WTC11 (cell line): ENCODE results near the gene MAST4. TPM values are rescaled to one million over a fixed set of nuclear protein-coding genes. Genes with fewer than 3 reads are reported as not detected.
"Not testable (repeated sequence)": the region's sequence is repeated elsewhere in the genome, so short reads cannot be mapped to it uniquely, and the experiment has no call there.

Source experiments
- ATAC-seq: fragments of 200-7000 bp; cut with Tn5 transposase; 2 replicates; pipeline ENCODE4 v1.10.0; 2021; ENCODE audit warnings: mild to moderate bottlenecking, moderate library complexity
- CTCF ChIA-PET: fragments of 300-600 bp; sonication (Branson Sonifier 250); formaldehyde crosslinking; loops from one replicate; lab custom pipeline; 2021; ENCODE audit warnings: antibody characterized with exemption; lab: Charles Lee
- POLR2A ChIA-PET: fragments of 350-600 bp; sonication (Branson Sonifier 250); formaldehyde crosslinking; loops from one replicate; lab custom pipeline; 2021; ENCODE audit warnings: antibody characterized with exemption; lab: Charles Lee
- DNase-seq: peaks from one replicate; pipeline ENCODE4 v3.0.0; 2021; ENCODE audit warnings: low spot score
- H3K27ac Mint-ChIP-seq: 2 replicates; pipeline ENCODE4 v1.8.0; 2021; ENCODE audit warnings: mixed read lengths
- H3K27me3 Mint-ChIP-seq: 2 replicates; pipeline ENCODE4 v1.8.0; 2021; ENCODE audit warnings: low read depth, mild to moderate bottlenecking, moderate library complexity, mixed read lengths
- H3K36me3 Mint-ChIP-seq: 2 replicates; pipeline ENCODE4 v1.8.0; 2021; ENCODE audit warnings: mixed read lengths
- H3K4me1 Mint-ChIP-seq: 2 replicates; pipeline ENCODE4 v1.8.0; 2022; ENCODE audit warnings: mixed read lengths
- H3K4me3 Mint-ChIP-seq: 2 replicates; pipeline ENCODE4 v1.8.0; 2021; ENCODE audit warnings: mild to moderate bottlenecking, moderate library complexity, mixed read lengths
- H3K9me3 Mint-ChIP-seq: 2 replicates; pipeline ENCODE4 v1.8.0; 2021; ENCODE audit warnings: mixed read lengths
- ATF3 ChIP-seq: sonication (generic); formaldehyde crosslinking; conservative IDR thresholded peaks from 2 replicates; pipeline ENCODE4 v1.8.1; 2022; ENCODE audit warnings: mild to moderate bottlenecking, missing genetic modification reagents
- ATF6 ChIP-seq: sonication (generic); formaldehyde crosslinking; IDR thresholded peaks from 2 replicates; pipeline ENCODE4 v1.8.1; 2023; ENCODE audit warnings: mild to moderate bottlenecking, missing genetic modification reagents
- CBFB ChIP-seq: sonication (generic); formaldehyde crosslinking; IDR thresholded peaks from 2 replicates; pipeline ENCODE4 v1.8.1; 2022; ENCODE audit warnings: mild to moderate bottlenecking, low read depth, missing genetic modification reagents
- ELF4 ChIP-seq: sonication (generic); formaldehyde crosslinking; IDR thresholded peaks from 2 replicates; pipeline ENCODE4 v1.8.1; 2022; ENCODE audit warnings: low read depth, mild to moderate bottlenecking, moderate library complexity, missing genetic modification reagents
- GRHL2 ChIP-seq: fragments of 250-450 bp; sonication (Bioruptor Pico); IDR thresholded peaks from 2 replicates; pipeline ENCODE4 v1.8.0; 2022; ENCODE audit warnings: mild to moderate bottlenecking, moderate library complexity; ENCODE audit not compliant: insufficient replicate concordance, severe bottlenecking
- IRF1 ChIP-seq: sonication (generic); formaldehyde crosslinking; IDR thresholded peaks from 2 replicates; pipeline ENCODE4 v1.8.0; 2023; ENCODE audit warnings: missing genetic modification reagents
- JAZF1 ChIP-seq: fragments of 250-450 bp; sonication (Bioruptor Pico); IDR thresholded peaks from 2 replicates; pipeline ENCODE4 v1.9.0; 2021; ENCODE audit warnings: moderate library complexity, mild to moderate bottlenecking, inconsistent platforms
- MAX ChIP-seq: sonication (generic); formaldehyde crosslinking; IDR thresholded peaks from 2 replicates; pipeline ENCODE4 v1.8.0; 2022; ENCODE audit warnings: mild to moderate bottlenecking, missing genetic modification reagents
- NFYB ChIP-seq: sonication (generic); formaldehyde crosslinking; conservative IDR thresholded peaks from 2 replicates; pipeline ENCODE4 v1.8.0; 2022; ENCODE audit warnings: low read depth, missing genetic modification reagents
- OVOL2 ChIP-seq: fragments of 250-450 bp; sonication (Bioruptor Pico); IDR thresholded peaks from 2 replicates; pipeline ENCODE4 v1.9.0; 2021; ENCODE audit warnings: mild to moderate bottlenecking, borderline replicate concordance
- SP1 ChIP-seq: sonication (generic); formaldehyde crosslinking; conservative IDR thresholded peaks from 2 replicates; pipeline ENCODE4 v1.8.1; 2022; ENCODE audit warnings: missing genetic modification reagents
- ZBTB21 ChIP-seq: sonication (generic); formaldehyde crosslinking; IDR thresholded peaks from 2 replicates; pipeline ENCODE4 v1.8.1; 2023; ENCODE audit warnings: mild to moderate bottlenecking, missing genetic modification reagents, borderline replicate concordance
- ZNF219 ChIP-seq: sonication (generic); formaldehyde crosslinking; IDR thresholded peaks from 2 replicates; pipeline ENCODE4 v1.8.0; 2023; ENCODE audit warnings: missing genetic modification reagents, mild to moderate bottlenecking, borderline replicate concordance
- ZNF416 ChIP-seq: fragments of 250-450 bp; sonication (Bioruptor Pico); IDR thresholded peaks from 2 replicates; pipeline ENCODE4 v1.9.0; 2021; ENCODE audit warnings: mild to moderate bottlenecking, inconsistent platforms
- total RNA-seq: library from RNA; stranded (reverse); gene quantifications from 3 replicates; pipeline ENCODE4 v1.2.3, GENCODE V29; 2021
- TF ChIP-seq, protein P1 (sequence below): fragments of 250-450 bp; sonication (Bioruptor Pico); IDR thresholded peaks from 2 replicates; pipeline ENCODE4 v1.9.0; 2021; ENCODE audit warnings: mild to moderate bottlenecking
- TF ChIP-seq, protein P2 (sequence below): sonication (generic); formaldehyde crosslinking; IDR thresholded peaks from 2 replicates; pipeline ENCODE4 v1.8.1; 2023; ENCODE audit warnings: mild to moderate bottlenecking, moderate library complexity, missing genetic modification reagents
- TF ChIP-seq, protein P3 (sequence below): sonication (generic); formaldehyde crosslinking; IDR thresholded peaks from 2 replicates; pipeline ENCODE4 v1.8.1; 2022; ENCODE audit warnings: low read depth, mild to moderate bottlenecking, moderate library complexity, missing genetic modification reagents, borderline replicate concordance
- TF ChIP-seq, protein P4 (sequence below): sonication (generic); formaldehyde crosslinking; IDR thresholded peaks from 2 replicates; pipeline ENCODE4 v1.8.1; 2022; ENCODE audit warnings: missing genetic modification reagents, borderline replicate concordance

MAST4 gene
- total RNA-seq, 1 experiment from 2014 or later = 8.0 TPM

DNA sequence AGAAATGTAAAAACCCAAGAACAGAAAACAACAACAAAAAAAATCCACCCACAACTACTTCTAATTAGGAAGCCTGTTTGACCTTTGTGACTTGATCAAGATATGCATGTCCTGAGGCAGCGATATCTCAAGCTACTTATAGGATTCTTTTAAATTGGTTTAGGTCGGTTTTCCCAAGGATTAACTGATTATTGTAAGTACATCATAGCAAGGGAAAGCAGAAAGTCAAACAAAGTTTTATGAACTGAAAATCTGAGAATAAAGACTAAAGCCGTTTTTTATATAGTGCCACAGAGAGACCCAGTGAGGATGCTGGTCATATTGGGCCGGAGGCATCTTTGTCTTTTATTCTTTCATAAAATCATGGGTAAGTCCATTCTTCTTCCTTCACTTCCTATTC lies 528.4 kb downstream of the MAST4 start:
- 0 out of 2 replicates have a peak, but pooled peaks cover 8% of the 10 kb centered on the region for H3K9me3 Mint-ChIP-seq
- no peaks in the 10 kb centered on the region for H3K36me3 Mint-ChIP-seq
- no peaks in the 10 kb centered on the region for H3K4me1 Mint-ChIP-seq
- TF ChIP-seq, protein P1, sequence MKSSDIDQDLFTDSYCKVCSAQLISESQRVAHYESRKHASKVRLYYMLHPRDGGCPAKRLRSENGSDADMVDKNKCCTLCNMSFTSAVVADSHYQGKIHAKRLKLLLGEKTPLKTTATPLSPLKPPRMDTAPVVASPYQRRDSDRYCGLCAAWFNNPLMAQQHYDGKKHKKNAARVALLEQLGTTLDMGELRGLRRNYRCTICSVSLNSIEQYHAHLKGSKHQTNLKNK (CRISPR knock-in tag) = no peak
- TF ChIP-seq SP1 (CRISPR knock-in tag) = no peak
- no peak for TF ChIP-seq OVOL2 (CRISPR knock-in tag)
- no peak for TF ChIP-seq ZBTB21 (CRISPR knock-in tag)
- TF ChIP-seq IRF1 = no peak
- DNase-seq (no peak), ATAC-seq (no peak)
- CTCF ChIA-PET = no interaction called here
- no peak overlapping the region for H3K27ac Mint-ChIP-seq
- POLR2A ChIA-PET = interaction anchor here (0.7 kb wide), 1 partner anchor 1860 kb away, joined by 3 read pairs; no protein-coding TSS in a partner anchor
- H3K27me3 Mint-ChIP-seq = no peaks in the 10 kb centered on the region
- H3K4me3 Mint-ChIP-seq = no peak overlapping the region

DNA sequence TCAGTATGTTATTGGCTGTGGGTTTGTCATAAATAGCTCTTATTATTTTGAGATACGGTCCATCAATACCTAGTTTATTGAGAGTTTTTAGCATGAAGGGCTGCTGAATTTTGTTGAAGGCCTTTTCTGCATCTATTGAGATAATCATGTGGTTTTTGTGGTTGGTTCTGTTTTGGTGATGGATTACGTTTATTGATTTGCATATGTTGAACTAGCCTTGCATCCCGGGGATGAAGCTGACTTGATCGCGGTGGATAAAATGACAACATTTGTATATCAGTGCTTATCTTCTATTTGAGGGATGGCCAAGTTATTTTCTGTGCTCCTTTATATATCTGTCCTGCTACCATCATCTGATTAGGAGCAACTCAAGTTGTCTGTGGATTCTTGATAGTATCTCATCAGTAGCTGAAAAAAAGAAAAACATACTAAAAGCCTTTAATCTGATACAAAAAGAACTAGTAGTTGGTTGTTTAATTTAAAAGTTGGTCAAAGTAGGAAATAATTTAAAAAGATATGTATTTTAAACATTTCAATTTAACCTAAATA lies 531.2 kb downstream of the MAST4 start:
- H3K36me3 Mint-ChIP-seq, ATAC-seq, DNase-seq, H3K9me3 Mint-ChIP-seq, H3K4me3 Mint-ChIP-seq, H3K4me1 Mint-ChIP-seq, POLR2A ChIA-PET, H3K27me3 Mint-ChIP-seq, CTCF ChIA-PET, H3K27ac Mint-ChIP-seq: not testable (repeated sequence)

DNA sequence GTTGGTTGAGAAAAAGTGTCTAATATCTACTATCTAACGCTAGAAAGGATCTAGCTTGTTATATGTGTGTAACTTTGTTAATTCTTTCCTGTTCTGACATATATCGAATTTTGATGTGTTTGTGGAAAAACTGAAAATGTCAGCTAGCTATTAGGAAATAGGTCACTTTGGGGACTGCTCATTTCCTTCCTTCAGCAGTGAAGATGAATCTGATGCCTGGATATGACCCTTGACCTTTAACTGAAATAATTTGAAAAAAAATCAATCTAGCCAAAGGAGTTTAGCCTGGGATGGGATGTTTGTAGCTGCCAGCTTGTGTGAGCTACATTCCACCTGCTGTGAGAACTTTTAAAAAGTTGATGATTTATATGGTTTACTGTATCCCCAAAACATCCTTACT lies 533.6 kb downstream of the MAST4 start:
- H3K9me3 Mint-ChIP-seq = 0 out of 2 replicates have a peak, but pooled peaks cover 8% of the 10 kb centered on the region
- H3K27ac Mint-ChIP-seq = no peak overlapping the region
- DNase-seq = no peak
- no peak for ATAC-seq
- ChIA-PET CTCF (no interaction called here), POLR2A (no interaction called here)
- H3K27me3 Mint-ChIP-seq = no peaks in the 10 kb centered on the region
- H3K4me3 Mint-ChIP-seq = no peak overlapping the region
- no peaks in the 10 kb centered on the region for H3K36me3 Mint-ChIP-seq
- H3K4me1 Mint-ChIP-seq = no peaks in the 10 kb centered on the region
- TF ChIP-seq NFYB = no peak
- TF ChIP-seq GRHL2 (CRISPR knock-in tag) = no peak
- no peak for TF ChIP-seq ATF6
- TF ChIP-seq ATF3 = no peak
- TF ChIP-seq, protein P2, sequence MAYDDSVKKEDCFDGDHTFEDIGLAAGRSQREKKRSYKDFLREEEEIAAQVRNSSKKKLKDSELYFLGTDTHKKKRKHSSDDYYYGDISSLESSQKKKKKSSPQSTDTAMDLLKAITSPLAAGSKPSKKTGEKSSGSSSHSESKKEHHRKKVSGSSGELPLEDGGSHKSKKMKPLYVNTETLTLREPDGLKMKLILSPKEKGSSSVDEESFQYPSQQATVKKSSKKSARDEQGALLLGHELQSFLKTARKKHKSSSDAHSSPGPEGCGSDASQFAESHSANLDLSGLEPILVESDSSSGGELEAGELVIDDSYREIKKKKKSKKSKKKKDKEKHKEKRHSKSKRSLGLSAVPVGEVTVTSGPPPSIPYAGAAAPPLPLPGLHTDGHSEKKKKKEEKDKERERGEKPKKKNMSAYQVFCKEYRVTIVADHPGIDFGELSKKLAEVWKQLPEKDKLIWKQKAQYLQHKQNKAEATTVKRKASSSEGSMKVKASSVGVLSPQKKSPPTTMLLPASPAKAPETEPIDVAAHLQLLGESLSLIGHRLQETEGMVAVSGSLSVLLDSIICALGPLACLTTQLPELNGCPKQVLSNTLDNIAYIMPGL (CRISPR knock-in tag) = no peak
- no peak for TF ChIP-seq CBFB (CRISPR knock-in tag)
- TF ChIP-seq, protein P3, sequence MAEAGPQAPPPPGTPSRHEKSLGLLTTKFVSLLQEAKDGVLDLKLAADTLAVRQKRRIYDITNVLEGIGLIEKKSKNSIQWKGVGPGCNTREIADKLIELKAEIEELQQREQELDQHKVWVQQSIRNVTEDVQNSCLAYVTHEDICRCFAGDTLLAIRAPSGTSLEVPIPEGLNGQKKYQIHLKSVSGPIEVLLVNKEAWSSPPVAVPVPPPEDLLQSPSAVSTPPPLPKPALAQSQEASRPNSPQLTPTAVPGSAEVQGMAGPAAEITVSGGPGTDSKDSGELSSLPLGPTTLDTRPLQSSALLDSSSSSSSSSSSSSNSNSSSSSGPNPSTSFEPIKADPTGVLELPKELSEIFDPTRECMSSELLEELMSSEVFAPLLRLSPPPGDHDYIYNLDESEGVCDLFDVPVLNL (CRISPR knock-in tag) = no peak
- TF ChIP-seq, protein P4, sequence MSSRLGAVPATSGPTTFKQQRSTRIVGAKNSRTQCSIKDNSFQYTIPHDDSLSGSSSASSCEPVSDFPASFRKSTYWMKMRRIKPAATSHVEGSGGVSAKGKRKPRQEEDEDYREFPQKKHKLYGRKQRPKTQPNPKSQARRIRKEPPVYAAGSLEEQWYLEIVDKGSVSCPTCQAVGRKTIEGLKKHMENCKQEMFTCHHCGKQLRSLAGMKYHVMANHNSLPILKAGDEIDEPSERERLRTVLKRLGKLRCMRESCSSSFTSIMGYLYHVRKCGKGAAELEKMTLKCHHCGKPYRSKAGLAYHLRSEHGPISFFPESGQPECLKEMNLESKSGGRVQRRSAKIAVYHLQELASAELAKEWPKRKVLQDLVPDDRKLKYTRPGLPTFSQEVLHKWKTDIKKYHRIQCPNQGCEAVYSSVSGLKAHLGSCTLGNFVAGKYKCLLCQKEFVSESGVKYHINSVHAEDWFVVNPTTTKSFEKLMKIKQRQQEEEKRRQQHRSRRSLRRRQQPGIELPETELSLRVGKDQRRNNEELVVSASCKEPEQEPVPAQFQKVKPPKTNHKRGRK = no peak
- TF ChIP-seq ELF4 (CRISPR knock-in tag) = no peak
- no peak for TF ChIP-seq MAX (CRISPR knock-in tag)
- TF ChIP-seq JAZF1 (CRISPR knock-in tag) = no peak
- no peak for TF ChIP-seq ZNF219 (CRISPR knock-in tag)
- no peak for TF ChIP-seq ZNF416
